Endothelial cell of hepatic sinusoid (primary cell): Measurements from ENCODE around the gene GNL1.
"Not testable (repeated sequence)": the region's sequence is repeated elsewhere in the genome, so short reads cannot be mapped to it uniquely, and the experiment has no call there.

Experiments used
- in situ Hi-C: cut with HindIII; loops from 2 replicates; pipeline ENCODE4 v1.10.0; 2017; ENCODE audit warnings: low sequenced_read_pairs

GNL1 gene

DNA sequence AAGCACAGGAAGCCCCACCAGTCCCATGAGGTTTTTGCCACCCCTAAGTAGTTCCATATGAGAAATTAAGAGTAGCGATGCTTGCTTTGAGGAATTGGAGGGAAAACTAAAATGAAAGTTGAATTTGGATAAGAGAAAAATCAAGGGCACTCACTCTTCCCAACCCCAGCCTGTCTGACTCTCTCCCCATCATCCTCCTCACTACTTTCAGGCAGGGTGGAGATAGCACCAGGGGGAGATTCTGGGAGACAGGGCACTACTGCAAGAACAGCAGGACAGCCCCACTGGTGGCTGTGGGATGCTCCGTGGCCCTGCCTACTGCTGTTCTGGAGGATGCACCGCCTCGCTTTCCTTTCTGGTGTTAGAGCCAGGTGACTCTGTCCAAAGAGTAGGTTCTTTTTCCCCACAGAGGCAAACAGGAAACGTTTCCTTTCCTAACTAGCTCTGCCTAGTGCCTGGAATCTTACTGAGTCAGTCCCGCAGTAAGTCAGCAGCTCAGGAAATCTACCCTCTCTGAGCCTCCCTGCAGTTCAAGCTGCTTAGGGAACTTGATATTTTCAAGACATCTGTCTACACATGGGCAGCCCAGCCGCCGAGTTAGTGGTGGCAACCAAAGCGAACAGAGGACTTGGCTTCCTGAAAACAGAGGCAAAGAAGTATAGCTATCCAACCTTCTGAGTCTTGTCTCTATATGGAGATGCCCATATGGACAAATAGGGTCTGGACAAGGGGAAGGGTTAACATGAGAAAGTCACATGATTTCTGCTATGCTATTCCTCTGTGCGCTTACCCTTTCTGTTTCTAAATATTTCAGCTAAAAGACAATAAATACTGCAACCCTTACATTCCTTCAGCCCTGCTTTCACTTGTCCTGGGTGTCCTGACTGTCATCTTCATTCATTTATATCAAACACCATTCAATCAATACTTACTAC, 55.6 kb downstream of the GNL1 start:
- in situ Hi-C loops = loop anchor here (5.0 kb wide), 1 partner anchor 42 kb away; no protein-coding TSS in a partner anchor

DNA sequence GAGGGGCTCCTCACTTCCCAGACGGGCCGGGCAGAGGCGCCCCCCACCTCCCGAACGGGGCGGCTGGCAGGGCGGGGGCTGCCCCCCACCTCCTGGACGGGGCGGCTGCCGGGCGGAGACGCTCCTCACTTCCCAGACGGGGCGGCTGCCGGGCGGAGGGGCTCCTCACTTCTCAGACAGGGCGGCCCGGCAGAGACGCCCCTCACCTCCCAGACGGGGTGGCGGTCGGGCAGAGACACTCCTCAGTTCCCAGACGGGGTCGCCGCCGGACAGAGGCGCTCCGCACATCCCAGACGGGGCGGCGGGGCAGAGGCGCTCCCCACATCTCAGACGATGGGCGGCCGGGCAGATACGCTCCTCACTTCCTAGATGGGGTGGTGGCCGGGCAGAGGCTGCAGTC, 57.6 kb downstream of the GNL1 start:
- in situ Hi-C loops = not testable (repeated sequence)

DNA sequence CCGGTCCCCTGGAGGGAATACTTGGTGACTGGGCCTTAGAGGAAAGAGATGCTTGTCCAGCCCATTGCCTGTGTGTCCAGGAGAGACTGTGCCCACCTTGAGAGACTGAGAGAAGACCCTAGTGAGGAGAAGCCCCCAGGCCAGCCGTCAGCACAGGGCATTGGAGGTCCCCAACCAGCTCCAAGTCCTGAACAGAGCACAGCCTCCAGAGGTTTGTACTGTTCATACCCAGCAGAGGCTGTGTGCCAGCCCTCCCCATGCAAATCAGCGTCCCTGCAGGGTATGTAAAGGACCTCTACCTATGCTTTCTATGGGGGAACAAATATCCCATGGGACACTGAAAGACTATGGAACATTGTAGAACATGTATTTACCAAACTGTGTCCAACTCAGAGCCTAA, 58.6 kb downstream of the GNL1 start:
- in situ Hi-C loops = no loop called here

DNA sequence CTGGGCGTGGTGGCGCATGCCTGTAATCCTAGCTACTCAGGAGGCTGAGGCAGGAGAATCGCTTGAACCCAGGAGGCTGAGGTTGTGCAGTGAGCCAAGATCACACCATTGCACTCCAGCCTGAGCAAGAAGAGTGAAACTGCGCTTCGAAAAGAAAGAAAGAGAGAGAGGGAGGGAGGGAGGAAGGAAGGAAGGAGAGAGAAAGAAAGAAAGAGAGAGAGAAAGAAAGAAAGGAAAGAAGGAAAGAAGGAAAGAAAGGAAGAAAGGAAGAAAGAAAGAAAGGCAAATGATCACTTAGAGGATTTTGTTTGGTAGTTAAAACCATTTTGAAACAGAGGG, 59.1 kb downstream of the GNL1 start:
- in situ Hi-C loops = not testable (repeated sequence)

DNA sequence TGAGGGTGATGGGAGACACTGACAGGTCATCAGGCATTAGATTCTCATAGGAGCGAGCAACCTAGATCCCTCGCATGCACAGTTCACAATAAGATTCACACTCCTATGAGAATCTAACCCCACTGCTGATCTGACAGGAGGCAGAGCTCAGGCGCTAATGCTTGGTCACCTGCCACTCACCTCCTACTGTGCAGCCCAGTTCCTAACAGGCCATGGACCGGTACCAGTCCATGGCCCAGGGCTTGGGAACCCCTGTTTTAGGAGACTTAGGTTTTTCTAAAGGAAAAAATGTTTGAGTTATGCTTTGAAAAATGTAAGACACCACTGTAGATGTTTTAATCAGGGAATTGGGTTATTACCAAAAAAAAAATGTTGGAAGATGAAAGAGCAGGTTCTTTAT, 60.3 kb downstream of the GNL1 start:
- in situ Hi-C loops = no loop called here

DNA sequence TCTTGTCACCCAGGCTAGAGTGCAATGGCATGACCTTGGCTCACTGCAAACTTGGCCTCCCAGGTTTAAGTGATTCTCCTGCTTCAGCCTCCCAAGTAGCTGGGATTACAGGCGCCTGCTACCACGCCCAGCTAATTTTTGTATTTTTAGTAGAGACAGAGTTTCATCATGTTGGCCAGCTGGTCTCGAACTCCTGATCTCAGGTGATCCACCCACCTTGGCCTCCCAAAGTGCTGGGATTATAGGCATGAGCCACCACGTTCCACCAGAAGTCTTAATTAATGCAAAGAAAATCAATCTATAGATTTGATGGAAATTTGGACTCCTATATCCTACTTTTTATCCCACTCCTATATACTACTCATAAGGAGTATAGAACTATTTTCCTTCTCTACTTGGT, 61.2 kb downstream of the GNL1 start:
- in situ Hi-C loops = not testable (repeated sequence)

DNA sequence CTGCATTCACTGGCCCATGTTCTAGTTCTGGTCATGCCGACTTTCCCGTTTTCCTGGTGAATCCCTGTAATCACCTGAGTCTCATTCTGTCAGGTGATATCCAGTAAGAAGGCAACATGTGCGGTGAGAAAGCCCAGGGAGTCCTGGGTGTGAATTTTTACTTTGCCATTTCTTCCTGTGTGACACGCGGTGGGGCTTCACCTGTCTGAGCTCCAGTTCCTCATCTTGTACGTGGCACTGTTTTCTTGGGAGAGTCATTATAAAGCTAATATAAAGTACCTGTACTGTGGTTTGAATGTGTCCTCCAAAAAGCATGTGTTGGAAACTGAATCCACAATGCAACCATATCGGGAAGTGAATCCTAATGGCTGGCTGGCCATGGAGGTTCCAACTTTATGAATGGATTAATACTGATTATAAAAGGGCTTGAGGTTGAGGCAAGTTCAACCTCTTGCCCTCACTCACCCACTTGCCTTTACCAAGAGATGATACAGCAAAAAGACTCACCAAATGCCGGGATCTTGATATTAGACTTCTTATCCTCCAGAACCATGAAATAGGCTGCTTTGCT, 61.9 kb downstream of the GNL1 start:
- in situ Hi-C loops = no loop called here

DNA sequence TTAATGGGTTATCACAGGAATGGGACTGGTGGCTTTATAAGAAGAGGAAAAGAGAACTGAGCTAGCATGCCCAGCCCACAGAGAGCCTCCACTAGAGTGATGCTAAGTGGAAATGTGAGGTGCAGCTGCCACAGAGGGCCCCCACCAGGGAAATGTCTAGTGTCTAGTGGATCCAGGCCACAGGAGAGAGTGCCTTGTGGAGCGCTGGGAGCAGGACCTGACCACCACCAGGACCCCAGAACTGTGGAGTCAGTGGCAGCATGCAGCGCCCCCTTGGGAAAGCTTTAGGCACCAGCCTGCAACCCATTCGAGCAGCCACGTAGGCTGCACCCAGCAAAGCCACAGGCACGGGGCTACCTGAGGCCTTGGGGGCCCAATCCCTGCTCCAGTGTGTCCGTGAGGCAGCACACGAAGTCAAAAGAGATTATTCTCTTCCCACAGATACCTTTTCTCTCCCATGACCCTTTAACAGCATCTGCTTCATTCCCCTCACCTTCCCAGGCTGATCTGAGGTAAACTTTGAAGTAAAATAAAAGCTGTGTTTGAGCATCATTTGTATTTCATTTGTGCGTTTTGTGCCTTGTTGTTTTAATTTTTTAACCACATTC, 62.5 kb downstream of the GNL1 start:
- in situ Hi-C loops = no loop called here

DNA sequence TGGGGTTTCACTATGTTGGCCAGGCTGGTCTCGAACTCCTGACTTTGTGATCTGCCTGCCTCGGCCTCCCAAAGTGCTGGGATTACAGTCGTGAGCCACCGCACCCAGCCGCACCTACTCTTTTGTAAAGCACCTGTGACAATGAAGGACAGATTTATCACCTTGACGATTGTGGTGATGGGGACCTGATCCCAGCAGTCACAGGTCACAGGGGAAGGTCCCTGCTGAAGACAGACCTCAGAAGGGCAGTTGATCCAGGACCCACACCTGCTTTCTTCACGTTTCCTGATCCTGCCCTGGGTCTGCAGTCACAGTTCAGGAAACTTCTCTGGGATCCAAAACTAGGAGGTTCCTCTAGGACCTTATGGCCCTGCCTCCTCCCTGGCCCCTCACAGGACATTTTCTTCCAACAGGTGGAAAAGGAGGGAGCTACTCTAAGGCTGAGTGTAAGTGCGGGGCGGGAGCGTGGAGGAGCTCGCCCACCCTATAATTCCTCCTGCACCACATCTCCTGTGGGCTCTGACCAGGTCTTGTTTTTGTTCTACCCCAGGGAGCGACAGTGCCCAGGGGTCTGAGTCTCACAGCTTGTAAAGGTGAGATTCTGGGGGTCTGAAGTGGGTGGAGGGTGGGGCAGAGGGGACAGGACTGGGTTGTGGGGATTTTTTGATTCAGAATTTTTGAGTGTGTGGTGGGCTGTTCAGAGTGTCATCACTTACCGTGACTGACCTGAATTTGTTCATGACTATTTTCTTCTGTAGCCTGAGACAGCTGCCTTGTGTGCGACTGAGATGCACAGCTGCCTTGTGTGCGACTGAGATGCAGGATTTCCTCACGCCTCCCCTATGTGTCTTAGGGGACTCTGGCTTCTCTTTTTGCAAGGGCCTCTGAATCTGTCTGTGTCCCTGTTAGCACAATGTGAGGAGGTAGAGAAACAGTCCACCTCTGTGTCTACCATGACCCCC, 64.0 kb downstream of the GNL1 start:
- in situ Hi-C loops = no loop called here
